Measurements from ENCODE around the gene EPHB6.

Gene EPHB6

DNA sequence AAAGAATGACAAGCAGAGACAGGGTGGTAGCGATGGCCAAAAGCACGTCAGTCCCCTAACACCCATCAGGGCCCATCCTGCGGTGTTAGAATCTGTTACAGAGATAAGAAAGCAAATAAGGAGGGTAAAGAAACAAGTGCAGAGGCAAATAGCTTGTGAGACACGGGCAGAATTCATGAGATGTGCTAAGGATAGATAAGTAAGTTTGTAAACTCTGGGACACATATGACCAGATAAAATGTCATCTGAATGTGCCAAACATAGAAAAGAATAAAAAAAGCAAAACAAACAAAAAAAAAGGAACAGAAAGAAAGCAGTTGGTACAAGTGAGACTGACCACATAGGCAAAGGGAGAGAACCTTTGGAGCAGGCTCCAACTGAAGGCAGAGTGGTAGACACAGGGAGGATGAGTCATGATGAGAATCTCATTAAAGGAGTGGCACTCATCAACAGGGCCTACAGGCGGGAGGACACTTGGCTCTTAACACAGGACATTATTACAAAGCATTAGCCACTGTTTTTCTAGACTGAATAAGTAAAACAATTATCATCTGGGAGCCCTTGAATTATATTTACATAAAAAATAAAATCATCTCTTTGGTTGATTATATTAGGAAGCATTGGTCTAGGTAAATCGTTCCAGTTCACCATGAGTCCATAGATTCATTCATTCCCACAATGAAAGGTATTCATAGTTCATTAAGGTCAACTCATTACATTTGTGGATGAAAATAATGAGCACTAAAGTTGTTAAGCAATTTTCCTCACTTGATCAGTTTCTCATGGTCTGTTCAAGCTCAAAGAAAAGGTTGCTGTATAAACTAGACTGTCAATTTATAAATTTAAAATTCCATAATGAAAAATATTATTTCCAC is 21.5 kb upstream of the EPHB6 start:
- DNase-seq, result no peak

DNA sequence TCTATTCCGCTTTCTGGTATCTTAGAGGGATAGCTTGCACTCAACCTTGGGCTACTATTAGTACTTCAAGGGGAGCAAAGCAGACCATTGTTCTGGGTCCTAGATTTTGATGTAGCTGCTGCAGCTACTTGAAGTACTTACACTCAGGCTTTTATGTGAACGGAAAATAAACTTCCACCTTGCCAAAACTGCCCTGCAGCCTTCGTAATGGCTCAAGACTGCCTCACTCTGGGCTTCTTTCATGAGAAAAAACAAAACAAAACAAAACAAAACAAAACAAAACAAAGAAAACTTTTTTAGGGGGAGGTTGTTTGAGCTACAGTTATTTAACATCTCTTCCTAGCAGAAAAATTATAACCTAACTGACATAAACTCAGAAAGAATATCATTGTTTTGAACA is 19.4 kb upstream of the EPHB6 start:
- no peak for DNase-seq

DNA sequence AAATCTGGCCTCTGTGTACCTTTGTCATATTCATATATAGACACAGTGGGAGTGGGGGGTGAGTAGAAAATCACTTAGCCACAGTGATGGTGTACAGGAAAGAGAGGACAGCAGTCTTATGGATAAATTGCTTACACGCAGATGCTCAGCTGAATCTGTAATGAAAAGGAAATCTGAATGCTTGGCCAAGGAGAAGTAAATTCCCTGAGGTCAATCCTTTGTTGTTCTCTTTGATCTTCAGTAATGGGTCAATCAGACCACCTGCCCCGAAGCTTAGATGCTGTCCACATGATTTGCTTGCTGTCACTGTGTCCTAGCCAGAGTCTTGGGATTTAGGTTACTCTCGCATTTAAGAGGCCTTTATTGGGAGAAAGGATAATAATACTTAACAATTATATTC is 18.4 kb upstream of the EPHB6 start:
- no peak for DNase-seq

DNA sequence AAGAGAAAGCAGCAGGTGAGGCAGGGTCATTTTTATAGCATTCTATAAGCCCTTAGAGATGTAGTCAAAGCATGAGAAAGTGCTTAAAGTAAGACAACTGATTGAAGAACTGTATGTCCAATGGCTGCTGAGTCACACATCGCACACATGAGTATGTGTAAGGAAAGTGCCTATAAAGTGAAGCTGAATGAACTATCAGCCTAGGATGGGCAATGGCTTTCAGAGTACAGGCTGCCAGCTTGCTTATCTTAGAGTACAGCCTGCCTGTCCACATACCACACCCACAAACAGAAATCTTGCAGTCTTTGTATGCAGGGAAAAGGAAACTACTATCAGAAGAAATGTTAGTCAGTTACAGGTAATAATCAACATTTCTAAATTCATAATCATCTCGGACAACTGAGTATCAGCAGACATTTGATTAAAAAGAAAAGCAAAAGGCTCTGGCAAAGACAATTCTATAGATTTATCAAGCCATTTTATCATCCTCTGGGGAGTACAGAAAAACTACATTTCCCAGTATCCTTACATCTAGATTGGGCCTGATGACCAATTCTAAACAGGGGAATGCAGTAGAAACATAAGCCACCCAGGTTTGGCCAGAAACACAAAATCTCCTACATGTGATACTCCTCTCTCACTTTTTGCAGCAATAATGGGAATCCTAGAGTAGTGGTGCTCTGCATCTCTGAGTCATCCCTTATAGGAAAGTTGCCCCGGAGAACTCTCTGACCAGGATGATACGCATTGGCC is 16.2 kb upstream of the EPHB6 start:
- no peak for DNase-seq

DNA sequence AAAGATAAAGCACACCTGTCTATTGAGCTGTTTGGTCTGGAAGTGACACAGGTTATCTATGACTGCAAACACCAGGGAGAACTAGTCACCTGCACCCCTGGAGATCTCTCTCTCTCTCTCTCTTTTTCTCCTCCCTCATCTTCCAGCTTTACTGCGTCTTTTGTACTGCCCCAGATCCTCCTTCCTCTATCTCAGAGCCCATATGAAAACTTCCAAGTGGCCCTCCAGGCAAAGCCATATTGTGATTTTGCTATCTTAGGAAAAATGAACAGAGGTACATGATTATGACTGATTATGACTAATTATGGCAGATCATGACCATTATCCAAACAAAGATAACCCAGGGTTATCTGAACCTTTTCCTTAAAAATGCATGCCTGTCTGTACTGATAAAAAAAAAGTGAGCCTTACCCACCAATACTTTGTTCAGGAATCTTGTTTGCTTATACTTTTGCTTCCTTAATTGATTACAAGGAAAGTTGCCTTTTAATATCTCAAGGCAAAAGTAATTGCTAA is 12.6 kb upstream of the EPHB6 start:
- DNase-seq, result no peak

DNA sequence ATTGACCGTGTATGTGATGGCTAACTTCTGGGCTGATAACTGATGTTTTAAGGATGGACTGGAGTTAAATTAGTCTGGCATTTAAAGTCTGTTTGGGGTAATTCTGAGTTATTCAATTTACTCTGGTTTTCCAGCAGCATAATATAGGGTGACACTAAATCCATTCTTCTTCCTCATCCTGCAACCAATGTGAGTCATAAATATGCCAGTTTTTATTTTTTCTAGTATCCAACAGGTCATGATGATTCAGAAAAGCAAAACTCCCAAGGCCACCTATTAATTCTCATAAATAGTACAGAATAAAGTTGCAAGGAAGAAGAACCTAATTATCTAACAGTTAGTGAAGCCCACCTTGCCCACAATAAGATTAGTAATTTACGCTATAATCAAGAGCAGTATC is 7.5 kb upstream of the EPHB6 start:
- DNase-seq, result no peak

DNA sequence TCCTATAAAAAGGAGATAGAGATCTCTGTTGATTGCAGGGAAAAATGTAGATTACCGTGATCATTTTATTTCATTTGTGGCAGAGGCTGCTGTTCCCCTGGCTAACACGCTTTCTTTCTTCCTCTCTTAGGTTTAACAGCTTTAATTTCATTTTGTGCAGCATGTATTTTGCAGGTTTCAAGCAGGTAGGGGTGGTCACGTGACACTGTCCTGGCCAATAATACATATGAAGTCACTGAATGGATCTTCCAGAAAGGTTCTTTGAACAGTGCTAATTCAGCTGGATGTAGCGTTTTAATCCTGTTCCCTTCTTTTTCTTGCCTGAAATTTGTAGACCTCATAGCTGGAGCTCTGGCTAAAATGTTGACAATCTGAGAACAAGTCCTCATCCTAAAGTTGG is 3.6 kb upstream of the EPHB6 start:
- no peak for DNase-seq

DNA sequence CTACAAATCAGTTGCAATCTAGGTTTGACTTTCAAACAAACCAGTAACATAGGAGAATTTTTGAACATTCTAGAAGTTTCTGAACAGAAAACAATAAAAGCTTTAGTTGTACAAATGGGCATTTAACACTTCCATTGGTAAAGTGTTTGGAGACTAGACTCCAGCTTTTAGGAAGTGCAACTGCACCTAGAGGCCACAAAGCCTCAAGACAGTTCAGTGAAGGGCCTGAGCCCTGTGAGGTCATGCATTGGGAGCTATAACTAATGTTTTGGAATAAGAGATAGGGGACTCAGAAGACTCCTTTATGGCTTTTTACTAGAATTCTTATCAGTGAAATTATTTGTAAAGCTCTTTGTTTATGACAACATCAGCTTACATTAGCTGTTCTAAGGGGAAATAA is 3.0 kb upstream of the EPHB6 start:
- DNase-seq, result no peak

DNA sequence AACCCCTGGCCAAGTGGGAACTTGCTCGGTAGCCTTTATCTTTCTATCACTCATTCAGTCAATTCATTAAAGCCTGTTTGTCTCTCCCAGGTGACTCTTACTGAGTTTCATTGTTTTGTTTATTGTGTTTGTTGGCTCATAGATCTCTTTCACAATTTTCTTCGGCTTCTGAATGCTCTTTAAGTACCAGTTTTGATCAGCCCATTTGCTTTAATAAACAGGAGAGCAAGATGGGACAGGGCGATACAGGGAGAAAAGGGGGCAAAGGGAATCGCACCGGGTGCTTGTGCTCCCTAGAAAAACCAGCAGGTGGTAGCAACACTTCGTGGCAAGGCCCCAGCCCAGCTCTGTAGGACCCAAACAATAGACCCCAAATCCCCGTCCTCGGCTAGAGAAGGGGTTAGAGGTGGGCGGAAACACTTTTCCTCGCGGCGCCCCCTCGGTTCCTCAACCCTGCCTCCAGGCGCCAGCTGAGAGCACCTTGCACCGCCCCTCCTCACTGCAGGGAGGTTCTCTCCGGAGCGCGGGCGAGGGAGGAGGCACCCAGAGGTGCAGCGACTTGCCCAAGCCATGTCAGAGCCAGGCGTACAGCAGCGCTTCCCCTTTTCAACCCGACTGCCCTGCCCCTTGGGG is 1.0 kb upstream of the EPHB6 start:
- no peak for DNase-seq

DNA sequence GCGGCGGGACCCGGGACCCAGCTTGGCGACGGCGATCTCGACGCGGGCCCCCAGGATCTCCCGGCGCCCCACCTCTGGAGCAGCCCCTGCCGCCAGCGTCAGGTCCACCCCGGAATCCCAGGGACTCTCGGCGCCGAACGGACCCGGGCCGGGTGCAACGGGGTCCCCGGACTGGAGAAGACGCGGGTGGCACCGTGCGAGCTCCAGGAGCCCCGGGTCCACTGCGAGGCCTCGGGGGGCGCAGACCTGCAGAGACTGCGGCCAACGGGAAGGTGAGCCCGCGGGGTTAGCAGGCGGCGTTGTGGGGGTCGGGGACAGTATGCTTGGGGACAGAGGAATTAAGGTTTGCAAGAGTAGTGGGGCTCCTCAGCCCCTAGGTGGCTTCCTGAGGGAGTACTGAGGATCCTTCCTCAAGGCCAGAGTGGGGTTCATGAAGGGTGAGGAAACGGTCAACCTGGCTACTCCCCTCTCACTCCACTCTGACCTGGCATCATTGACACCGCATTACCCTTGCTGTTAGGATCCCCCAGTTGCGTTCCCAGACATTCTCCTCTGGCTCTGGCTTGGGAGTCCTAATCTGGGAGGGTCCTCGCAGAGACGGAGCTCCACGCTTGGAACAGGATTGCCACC is 353 bp downstream of the EPHB6 start:
- no peak for DNase-seq

DNA sequence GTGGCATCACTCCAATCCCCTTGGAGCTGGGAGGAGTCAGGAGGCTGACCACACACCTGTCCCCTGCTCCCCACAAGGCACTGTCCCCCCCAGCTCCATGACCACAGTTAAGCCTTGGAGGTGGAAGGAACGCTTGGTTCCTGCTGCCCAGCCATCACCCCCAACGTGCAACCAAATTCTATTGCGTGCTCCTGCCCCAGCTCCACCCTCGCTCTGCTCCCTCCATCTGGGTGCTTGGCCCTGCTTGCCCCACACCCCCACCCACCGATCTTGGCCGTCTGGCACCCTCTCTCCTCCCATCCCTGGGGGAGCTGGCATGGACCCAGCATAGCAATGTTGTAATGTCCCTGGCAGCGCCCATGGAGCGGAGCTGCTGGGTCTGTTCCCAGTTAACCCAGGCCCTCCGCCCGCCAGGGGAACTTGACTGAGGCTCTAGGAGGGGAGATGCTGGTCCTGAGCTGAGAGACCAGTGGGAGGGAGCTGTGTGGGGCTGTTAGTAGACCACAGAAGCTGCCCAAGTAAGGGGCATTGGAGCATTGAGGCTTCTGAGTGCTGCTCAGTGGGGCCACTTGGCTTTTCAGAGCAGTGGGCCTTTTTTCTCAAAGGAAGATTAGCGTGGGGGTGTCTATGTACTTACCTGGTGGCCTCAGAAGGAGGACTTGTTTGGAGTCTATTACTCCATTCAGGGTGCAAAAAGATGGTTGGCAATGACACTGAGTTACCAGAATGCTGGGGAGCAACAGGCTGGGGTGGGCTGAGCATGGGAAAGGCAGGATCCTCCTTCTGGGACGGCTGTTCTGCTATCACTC is 1.1 kb downstream of the EPHB6 start:
- DNase-seq, result no peak

DNA sequence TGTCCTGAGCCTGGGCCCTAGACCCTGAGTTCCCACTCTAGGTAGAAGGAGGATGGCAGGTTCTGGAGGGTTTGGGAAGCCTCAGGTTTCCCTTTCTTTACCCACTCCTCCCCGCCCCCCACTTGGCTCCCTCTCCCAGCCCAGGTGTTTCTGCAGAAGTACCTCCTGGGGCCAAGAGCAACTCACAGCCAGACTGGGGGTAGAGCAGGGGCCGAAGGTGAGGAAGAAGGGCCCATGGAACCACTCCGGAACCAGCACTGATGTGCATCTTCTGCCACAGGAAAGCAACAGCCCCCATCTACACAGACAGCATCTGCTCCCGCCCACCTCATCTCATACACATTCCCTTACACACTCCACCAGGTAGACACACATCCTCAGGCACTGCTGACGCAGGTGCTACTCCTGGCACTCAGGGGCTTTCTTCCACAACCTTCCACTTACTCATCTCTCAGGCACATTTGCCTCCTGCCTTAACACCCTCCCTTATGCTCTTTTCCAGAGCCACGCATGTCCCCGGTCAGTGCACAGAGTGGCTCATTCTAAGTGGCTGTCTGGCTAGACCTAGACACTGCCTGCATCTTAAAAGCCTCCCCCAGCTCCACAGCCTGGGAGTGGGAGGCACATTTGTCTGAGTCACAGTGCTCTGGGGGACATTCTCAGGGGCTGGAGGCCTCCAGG is 1.8 kb downstream of the EPHB6 start:
- no peak for DNase-seq

DNA sequence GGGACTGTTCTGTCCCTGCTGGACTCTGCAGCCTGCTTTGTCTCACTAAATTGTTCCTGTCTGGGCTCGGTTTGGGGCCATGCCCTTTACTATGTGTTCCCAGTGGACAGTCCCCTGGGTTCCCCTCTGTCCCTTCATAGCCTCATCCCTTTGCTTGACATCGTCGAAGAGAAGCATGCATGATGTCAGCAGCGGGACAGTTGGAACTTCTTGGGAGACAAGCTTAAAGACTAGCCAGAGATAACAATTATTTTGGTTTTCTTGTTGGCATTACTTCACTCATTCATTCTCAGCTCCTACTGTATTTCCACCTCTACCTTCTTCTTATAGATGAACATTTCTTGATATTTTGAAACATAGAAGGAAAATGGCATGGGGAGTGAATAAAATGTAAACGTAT is 2.7 kb downstream of the EPHB6 start:
- DNase-seq, result no peak

DNA sequence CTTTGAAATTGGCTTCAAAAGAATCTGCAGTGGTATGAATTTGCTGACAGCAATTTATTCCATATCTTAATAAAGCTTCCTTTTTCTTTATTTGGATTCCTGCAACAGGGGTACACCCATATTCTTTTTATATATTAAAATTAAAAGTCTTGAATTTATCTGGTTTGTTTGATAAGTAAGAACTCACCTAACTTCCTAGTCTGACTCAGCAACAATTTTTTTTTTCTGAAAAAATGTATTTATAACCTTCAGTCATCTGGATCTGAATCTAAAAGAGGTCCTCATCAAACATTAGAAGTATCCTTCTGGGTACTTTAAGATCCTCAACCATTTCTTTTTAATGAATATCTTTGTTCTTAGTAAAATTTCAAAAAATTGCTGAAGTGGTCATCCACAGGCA is 4.5 kb downstream of the EPHB6 start:
- no peak for DNase-seq

DNA sequence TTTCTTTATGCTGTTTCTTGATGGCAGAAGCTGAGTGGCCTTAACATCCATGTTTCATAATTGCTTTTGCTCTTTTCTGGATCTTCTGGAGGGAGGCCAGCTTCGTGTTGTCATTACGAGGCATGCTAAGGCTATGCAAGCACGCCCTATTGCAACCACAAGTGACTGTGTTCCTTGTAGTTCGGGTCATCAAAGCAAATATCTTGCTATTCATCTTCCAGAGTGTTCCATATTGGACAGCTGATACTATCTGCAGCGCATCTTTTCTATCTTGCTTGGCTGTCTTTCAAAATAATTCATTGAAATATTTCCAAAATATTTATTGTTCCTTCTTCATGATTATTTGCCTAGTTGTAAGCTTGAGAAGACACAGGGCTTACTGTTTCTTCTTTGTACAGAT is 5.0 kb downstream of the EPHB6 start:
- no peak for DNase-seq

DNA sequence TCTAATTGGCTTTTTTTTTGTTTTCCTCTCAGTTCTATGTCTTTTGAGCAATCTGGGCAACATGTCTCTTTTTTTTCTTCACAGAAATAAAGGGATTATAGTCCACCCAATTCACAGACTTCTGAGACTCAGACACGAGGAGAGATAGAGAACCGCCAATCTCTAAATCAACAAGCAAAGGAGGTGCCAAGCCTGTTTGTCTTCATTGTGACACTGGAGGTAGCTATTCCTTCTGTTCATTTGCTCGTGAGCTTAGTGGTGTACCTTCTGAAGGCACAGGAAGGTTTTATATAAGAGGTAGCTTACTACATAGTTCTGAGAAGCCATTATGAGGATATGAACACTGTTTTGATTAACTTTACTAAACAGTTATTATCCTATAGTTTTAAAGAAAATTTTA is 6.1 kb downstream of the EPHB6 start:
- DNase-seq, result no peak

DNA sequence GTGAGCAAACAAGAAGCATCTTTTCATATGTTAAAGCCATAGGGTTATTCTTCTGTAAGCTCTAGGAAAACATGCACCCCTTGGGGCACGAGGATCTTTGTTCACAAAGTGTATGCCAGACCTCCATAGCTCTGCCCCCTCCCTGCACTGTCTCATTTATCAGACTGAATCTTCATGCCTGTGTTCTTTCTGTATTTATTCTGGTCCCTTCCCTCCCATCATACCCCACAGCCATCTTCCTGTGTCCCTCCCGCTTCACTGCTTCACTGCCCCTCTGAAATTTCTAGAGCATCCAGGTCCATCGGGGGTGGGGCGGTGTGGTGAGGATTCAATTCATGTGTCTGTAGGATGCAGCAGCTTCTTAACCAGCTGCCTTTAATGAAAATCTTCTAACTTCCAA is 7.5 kb downstream of the EPHB6 start:
- DNase-seq, result no peak

DNA sequence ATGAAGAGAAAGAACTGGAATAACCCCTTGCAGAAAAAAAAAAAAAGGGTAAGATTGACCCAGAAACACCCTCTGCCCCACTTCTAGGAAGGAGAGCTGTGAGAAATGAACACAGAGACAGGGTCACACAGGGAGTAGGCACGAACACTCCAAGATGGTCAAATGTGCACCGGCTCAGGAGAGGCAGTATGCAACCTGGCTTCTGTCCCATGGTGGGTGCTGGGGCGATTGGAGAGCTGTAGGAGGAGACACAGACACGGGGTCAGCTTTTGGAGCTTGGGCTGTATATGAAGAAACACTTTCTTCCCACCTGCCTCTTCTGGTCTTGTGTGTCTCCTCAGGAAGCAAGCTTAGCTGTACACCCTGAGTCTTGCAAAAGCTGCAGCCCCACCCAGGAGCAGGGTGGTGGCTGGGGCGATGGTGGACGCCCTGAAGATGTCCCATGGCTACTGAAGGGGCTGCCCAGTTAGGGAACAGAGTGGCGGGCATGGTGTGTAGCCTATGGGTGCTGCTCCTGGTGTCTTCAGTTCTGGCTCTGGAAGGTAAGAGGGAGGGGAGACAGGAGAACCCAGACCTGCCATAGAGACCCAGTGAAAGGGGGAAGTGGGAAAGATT is 8.0 kb downstream of the EPHB6 start:
- DNase-seq, result no peak

DNA sequence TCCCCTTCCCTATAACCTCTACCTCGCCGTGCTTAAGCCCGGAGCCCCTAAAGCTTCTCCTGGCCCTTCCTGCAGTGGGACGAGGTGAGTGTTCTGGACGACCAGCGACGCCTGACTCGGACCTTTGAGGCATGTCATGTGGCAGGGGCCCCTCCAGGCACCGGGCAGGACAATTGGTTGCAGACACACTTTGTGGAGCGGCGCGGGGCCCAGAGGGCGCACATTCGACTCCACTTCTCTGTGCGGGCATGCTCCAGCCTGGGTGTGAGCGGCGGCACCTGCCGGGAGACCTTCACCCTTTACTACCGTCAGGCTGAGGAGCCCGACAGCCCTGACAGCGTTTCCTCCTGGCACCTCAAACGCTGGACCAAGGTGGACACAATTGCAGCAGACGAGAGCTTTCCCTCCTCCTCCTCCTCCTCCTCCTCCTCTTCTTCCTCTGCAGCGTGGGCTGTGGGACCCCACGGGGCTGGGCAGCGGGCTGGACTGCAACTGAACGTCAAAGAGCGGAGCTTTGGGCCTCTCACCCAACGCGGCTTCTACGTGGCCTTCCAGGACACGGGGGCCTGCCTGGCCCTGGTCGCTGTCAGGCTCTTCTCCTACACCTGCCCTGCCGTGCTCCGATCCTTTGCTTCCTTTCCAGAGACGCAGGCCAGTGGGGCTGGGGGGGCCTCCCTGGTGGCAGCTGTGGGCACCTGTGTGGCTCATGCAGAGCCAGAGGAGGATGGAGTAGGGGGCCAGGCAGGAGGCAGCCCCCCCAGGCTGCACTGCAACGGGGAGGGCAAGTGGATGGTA is 9.2 kb downstream of the EPHB6 start:
- DNase-seq, result no peak

DNA sequence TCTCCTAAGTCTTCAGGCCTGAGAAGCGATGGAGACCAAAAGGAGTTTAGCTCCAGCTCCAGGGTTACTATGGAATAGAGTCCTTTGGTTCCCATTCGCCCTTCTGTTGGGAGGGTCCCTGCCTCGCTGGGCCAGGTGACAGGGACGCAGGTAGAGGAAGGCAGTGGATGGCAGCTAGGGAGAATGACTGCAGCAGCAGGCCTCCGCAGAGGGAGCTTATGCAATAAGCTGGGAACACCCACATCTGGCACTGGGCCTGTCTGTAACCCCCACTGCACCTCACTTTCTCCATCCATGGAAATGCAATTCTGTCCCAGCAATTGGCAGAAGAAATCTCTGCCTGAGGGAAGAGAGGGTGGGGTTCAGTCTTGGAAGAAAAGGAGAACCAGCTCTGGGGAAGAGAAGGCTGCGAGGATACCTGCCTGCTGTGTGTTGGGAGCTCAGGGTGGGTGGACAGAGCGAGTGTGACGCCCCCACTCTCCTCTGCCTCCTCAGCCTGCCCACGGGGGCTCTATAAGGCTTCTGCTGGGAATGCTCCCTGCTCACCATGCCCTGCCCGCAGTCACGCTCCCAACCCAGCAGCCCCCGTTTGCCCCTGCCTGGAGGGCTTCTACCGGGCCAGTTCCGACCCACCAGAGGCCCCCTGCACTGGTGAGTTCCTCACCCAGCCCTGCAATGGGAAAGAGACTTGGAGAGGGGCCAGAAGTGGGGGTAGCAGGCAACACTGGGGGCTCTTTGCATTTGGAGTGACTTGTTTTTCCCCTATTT is 10.3 kb downstream of the EPHB6 start:
- DNase-seq, result no peak
